Cerebellar nuclear complex (tissue), 1 donor: Measurements from ENCODE around the gene UNC5A.

Source experiments
- DNase-seq, 2 experiments: peaks; one replicate each; lab custom pipeline; 2025; lab: John Stamatoyannopoulos, UW

The UNC5A gene

GRCh38 chr5:176810081-176810597 is at the start of gene UNC5A:
Gene UNC5A, plus strand, starts transcription at chr5:176810559. Its CDS starts 192 bp downstream, at chr5:176810751.
- DNase-seq = no peak

- DNase-seq = no peak
Observed at GRCh38 chr5:176761755-176762154, 48.6 kb upstream of the UNC5A start.

DNA sequence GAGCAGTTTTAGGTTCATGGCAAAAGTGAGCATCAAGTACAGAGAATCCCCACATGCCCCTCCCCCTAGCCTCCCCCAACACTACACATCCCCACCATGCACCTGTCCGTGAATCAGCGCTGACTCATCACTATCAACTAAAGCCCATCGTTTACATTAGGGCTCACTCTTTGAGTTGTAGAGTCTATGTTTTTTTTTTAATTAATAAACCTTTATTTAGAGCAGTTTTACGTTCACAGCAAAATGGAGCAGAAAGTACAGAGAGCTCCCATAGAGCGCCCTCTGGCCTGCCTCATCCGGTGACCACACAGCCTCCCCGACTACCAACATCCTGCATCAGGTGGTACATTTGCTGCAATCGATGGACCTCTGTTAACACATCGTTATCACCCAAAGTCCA is 47.9 kb upstream of the UNC5A start:
- DNase-seq = no peak

DNA sequence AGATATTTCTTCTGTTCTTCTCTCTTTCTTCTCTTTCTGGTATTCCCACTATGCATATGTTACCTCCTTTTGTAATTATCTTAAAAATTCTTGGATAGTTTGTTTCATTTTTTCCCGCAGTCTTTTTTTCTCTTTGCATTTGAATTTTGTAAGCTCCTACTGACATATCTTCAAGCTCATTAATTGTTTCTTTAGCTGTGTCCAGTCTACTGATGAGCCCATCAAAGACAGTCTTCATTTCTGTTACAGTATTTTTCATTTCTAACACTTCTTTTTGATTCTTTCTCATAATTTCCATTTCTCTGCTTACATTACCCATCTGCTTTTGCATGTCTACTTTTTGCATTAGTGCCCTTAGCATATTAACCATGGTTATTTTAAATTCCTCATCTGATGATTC is 44.7 kb upstream of the UNC5A start:
- no peak for DNase-seq

DNA sequence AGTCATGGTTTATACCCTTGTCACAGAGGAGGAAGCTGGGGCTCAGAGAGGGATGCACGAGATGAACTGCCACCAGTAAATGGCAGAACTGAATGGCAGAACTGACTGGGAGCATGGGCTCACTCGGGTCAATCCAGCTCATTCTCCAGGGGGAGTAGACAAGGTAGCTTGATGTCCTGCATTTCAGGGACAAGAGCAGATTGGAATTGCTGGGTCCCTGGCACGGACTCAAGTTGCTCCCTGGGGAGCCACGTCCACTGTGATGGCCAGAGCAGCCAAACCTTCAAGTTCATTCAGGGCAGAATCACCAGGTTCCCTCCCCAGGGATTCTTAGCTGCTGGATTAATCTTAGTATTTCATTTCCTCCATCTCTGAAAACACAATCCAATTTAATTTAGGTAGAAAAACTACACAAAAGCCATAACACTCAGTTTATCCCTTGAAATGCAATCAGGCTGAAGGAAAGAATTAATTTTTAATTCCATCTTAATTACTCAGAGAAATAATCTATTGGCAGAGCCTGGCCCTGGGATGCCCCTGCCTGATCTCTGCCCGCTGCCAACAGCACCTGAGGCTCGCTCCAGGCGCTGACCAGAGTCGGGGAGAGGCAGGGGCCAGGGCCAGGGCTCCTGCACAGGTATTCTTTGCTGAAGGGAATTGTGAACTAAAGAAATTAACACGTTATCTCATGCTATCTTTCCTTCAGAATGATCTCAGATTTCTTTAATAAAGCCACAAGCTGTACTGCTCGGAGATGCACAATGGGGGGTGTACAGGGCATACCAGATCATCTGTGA is 42.0 kb upstream of the UNC5A start:
- no peak for DNase-seq

DNA sequence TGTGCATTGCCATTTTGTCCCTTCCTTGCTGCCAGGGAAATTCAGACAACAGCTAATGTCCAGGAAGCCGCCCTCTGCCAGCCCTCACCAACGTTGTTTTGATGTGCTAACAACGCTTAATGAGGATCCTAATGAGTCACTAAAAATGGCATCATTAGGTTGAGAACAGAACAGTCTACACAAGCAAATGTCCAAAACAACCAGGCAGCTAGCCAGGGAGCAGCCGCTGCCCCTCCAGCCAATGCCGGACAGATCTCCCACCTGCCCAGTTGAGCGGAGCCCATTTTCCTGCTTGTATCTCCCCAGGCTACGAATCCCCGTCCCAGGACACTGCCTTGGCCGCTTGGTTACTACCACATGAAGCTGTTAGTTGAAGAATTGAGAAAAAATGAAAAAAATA is 40.4 kb upstream of the UNC5A start:
- DNase-seq = no peak

DNA sequence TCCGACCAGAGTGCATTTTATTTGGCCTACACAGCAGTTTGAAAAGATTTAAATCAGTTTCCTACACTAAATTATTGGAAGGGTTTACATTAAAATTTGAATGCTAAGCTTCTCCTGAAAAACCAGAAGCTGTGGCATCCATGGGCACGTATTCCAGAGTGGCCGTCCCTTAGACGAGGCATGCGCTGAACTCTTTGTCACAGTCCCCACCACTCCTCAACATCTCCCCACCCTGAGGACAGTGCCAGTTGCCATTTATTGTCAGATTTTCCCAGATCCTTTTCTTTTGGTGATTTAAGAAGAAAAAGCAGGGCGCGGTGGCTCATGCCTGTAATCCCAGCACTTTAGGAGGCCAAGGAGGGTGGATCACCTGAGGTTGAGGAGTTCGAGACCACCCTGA is 39.9 kb upstream of the UNC5A start:
- DNase-seq = no peak

DNA sequence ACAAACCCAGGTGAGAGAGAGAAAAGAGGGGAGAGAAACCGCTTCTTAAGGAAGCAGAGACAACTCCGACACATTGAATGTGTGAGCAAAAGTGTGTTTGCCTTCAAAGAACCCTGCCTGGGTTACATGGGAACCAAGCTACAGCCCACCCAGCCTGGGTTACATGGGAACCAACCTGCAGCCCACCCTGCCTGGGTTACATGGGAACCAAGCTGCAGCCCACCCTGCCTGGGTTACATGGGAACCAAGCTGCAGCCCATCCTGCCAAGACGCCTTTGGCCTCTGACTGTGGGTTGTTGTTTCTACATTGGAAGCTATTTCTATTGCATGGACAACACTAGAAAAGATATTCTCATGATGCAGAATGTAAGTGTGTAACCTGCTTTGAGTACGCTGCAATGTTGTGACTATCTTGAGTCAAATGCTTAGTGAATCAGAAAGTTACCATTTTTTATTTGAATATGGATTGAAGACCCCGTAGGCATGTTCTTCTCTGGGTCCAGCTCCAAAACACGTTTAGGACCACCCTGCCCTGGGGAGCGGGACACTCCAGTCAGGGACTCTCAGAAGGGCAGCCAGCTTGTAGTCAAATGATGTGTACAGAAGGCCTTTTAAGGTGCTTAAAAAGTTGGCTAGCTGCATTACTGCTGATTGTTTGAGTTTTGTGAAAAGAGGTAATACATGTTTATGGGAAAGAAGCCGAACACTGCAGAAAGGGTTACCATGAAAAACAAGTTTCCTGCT is 39.1 kb upstream of the UNC5A start:
- DNase-seq = no peak

GRCh38 chr5:176772271-176773210 is 37.8 kb upstream of the UNC5A start:
- no peak for DNase-seq

GRCh38 chr5:176773408-176774035 is 36.8 kb upstream of the UNC5A start:
- DNase-seq = no peak

DNA sequence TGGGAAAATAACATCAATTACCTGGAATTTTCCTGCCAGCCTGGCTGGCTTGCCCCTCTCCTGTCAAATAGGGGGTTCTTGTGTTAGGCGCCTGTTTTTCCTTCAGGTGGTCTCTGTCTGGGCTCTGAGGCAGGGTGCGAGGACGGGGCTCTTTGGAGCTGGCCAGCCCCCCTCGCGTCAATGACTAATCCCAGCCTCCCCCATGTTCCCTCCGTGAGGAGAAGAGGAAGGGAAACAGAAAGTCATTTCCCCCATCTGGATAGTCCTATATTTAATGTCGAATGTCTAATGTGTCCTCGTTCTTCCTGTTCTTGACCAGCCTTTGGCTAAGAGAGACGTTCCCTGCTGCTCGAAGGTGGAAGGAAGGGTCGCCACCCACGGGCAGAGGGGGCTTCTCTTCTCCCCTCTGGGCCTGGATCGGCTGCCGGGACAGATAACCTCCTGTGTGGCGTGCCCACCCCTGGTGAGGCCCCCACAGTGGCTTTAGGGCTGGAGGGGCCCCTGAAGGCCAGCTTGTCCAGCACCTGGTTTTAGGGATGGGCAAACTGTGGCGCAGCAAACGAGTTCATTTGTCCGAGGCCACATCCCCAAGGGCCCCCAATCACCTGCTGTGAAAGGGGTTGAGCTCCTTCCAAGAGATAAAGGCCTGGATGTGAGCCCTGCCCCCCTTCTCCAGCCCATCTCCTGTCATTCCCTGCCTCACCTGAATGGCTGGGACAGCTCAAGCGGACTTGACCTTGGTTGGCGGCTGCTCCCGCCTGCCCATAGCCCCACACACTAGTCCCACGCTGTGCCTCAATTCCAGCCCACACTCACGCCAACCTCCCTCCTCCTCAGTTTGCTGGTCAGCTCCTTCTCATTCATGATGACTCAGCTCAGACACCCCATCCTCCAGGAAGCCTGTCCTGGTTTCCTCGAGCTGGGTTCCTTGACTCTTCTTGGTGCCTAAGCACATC is 35.9 kb upstream of the UNC5A start:
- no peak for DNase-seq

DNA sequence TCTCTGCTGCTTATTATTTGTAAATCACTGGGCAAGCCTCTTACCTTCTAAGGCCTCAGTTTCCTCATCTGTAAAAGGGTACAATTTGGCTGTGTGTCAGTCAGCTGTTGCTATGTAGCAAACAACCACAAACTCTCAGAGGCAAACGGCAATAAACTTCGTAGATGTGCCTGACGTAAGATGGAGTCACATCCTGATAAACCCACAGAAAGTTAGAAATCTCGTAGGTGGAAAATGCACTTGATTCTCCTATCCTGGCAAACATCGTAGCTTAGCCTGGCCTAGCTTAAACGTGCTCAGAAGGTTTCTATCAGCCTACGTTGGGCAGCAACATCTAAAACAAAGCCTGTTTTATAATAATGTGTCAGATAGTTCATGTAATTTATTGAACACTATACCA is 35.0 kb upstream of the UNC5A start:
- no peak for DNase-seq

DNA sequence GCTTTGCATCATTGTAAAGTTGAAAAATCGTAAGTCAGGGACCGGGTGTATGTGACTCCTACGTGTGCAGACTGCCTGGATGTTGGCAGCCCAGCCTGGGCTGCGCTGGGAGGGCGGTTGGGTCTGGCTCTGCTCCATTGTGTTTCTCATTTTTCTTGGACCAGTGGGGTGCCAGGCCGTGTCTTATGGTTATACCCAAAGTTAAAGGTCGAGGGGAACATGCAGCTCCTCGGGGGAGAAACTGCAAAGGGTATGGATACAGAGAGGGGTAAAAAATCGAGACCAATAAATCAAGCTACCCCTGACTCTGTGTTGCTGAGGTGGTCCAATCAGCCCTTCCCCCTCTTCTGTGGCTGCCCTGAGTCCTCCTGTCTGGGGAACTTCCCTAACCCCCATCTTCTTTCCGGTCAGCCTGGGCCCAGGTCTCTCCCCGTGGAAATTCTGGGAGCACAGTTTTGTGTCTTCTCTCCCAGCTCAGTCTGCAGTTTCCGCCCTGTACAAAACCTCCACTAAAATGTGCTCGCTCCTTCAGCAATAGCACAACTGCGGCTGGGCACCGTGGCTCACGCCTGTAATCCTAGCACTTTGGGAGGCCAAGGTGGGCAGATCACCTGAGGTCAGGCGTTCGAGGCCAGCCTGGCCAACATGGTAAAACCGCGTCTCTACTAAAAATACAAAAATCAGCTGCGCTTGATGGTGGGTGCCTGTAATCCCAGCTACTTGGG is 34.1 kb upstream of the UNC5A start:
- DNase-seq = no peak

GRCh38 chr5:176776916-176777315 is 33.4 kb upstream of the UNC5A start:
- DNase-seq = no peak

DNA sequence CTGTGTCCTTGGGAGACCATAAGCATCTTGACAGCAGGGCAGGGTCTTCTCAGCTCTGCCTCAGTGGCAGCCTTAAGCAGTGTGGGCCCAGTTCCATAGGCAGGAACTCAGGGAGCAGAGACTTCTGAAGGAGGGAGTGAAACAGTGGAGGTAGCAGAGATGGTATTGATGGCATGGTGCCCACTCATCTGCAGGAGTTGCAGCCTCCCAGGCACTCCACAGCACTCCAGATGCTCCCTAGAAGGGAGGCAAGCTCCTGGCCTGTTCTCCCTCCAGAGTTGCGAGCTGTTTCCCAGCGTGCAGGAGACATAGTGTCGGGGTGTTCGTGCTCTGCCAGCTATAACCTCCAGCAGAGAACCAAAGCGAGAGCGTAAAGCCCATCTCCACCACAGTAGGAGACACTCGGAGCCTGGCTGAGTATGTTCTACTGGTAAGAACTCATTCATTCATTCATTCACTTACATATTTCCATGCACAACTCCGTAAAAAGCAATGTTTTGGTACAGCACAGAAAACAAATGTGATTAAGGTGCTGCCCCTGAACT is 31.4 kb upstream of the UNC5A start:
- DNase-seq = no peak

- no peak for DNase-seq
Observed at GRCh38 chr5:176779537-176779936, 30.8 kb upstream of the UNC5A start.

- DNase-seq = no peak
Observed at GRCh38 chr5:176780176-176781053, 29.9 kb upstream of the UNC5A start.

DNA sequence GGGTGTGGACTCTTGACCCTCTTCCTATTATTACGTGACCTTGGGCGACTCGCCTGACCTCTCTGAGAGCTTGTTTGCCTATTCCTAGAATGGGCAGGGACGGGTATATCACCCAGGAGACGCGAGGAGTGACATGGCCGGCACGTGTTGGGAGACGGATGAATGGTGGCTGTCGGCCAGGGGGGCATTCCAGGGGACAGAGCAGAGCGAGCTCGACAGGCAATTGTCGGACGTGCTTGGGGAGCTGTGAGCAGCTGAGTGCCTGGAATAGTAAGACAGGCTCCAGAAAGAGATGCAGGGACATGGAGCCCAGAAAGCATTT is 29.3 kb upstream of the UNC5A start:
- no peak for DNase-seq
